Ovary (tissue), 3 donors: ENCODE data around the gene FHAD1.

Source experiments
- CTCF ChIP-seq, 3 donors: fragments of 450-650 bp in 2 of 3; fragments of 200-600 bp in 1 of 3; IDR thresholded peaks; one replicate each; pipeline versions ENCODE4 v1.5.1 to v1.8.0; 2016 to 2022; ENCODE audit warnings: antibody characterized with exemption in 3 of 3, mild to moderate bottlenecking in 1 of 3
- POLR2A ChIP-seq: fragments of 450-650 bp; IDR thresholded peaks from one replicate; pipeline ENCODE4 v1.6.1; 2017; ENCODE audit warnings: antibody characterized with exemption, mild to moderate bottlenecking, moderate library complexity
- donor health status: DM: no; HTN: no; CAD: no.

GRCh38 chr1:15351310-15351709, 104.3 kb downstream of the FHAD1 start:
- no peak for TF ChIP-seq CTCF (IDR thresholded peaks at IDR 0.05)
- no peak for TF ChIP-seq POLR2A
